ENCODE results near the gene IL1RAP. TPM values are rescaled to one million over a fixed set of nuclear protein-coding genes. Genes with fewer than 3 reads are reported as not detected.
"Not testable (repeated sequence)": the region's sequence is repeated elsewhere in the genome, so short reads cannot be mapped to it uniquely, and the experiment has no call there.

The IL1RAP gene
- total RNA-seq: 10 to 100 TPM; 22.6 to 47.4 (median 28.1) TPM
- 1 to 10 TPM; 1.1 to 1.6 (median 1.5) TPM for polyA plus RNA-seq
- long read RNA-seq, donor 1, full-length matches to known transcripts: 1 of 1 reads
- long read RNA-seq, donor 1, partial matches to known transcripts: 0 of 1 reads
- long read RNA-seq, donor 1, other reads (novel, unspliced or antisense): 0 of 1 reads
- long read RNA-seq, donor 2, full-length matches to known transcripts: 1 of 1 reads
- long read RNA-seq, donor 2, partial matches to known transcripts: 0 of 1 reads
- long read RNA-seq, donor 2, other reads (novel, unspliced or antisense): 0 of 1 reads

GRCh38 chr3:190513409-190514370, at the start of gene IL1RAP:
Gene IL1RAP (plus strand): TSS chr3:190514085. CDS start chr3:190564290, 50,205 bp downstream.
- H3K36me3 ChIP-seq: peaks cover 0 to 4% (median 0%) of the 10 kb centered on the region in 6 donors
- DNase-seq: peak; percentile 99
- peaks cover 0 to 50% (median 26%) of the 10 kb centered on the region in 6 donors for H3K4me1 ChIP-seq
- peaks cover 0 to 1% (median 0%) of the 10 kb centered on the region in 7 donors for H3K27me3 ChIP-seq (replicated peaks in 1 of 7)
- WGBS, 5 donors: 0 to 1% (median 0%) methylated on average over 51 to 76 of the region's 76 CpGs
- peak in 10 of 11 experiments; percentile 20 to 95 (median 92) for TF ChIP-seq CTCF (IDR thresholded peaks at IDR 0.05 in 8 of 11, conservative IDR thresholded peaks at IDR 0.05 in 3 of 11)
- peak; percentile 90 to 95 (median 93) for TF ChIP-seq POLR2AphosphoS5 (IDR thresholded peaks at IDR 0.05)
- peak in 2 of 3 donors; percentile 18 to 66 for TF ChIP-seq POLR2A (IDR thresholded peaks at IDR 0.05)
- H3K27ac ChIP-seq: peak within 1 kb of the TSS; percentile 59 to 94 (median 90)
- intact Hi-C loops (cut with DNase I; ENCODE audit: low total_unique reads): no loop called here
- H3K4me3 ChIP-seq: peak within 1 kb of the TSS; percentile 71 to 95 (median 82)
- no peaks in the 10 kb centered on the region for H3K9me3 ChIP-seq

DNA sequence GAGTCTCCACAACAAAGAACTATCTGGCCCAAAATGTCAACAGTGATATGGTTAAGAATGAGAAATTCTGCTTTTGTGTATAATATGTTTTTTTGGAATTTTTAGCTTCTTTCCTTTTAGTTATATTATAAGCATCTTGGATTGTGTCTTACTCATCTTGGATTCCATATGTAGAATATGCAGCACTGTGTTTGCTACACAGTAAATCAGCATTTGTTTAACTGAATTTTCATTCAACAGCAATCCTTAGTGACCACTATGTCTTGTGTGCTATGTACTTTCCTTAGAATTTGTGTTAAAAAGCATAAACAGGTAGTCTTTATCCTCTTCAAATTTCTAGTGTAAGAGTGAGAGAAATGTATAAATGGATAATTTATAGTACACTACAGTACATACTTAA, 46.0 kb upstream of the IL1RAP start:
- H3K4me1 ChIP-seq: no peaks in the 10 kb centered on the region
- H3K4me3 ChIP-seq: no peak overlapping the region
- H3K27me3 ChIP-seq (replicated peaks in 1 of 7): peaks cover 0 to 7% (median 0%) of the 10 kb centered on the region in 7 donors
- no peak for DNase-seq
- TF ChIP-seq POLR2AphosphoS5 (IDR thresholded peaks at IDR 0.05) (no peak), CTCF (IDR thresholded peaks at IDR 0.05 in 8 of 11, conservative IDR thresholded peaks at IDR 0.05 in 3 of 11) (no peak), POLR2A (IDR thresholded peaks at IDR 0.05) (no peak)
- no peaks in the 10 kb centered on the region for H3K36me3 ChIP-seq
- intact Hi-C loops (cut with DNase I; ENCODE audit: low total_unique reads): no loop called here
- no peak overlapping the region for H3K27ac ChIP-seq
- H3K9me3 ChIP-seq: peaks cover 0 to 25% (median 19%) of the 10 kb centered on the region in 8 donors

DNA sequence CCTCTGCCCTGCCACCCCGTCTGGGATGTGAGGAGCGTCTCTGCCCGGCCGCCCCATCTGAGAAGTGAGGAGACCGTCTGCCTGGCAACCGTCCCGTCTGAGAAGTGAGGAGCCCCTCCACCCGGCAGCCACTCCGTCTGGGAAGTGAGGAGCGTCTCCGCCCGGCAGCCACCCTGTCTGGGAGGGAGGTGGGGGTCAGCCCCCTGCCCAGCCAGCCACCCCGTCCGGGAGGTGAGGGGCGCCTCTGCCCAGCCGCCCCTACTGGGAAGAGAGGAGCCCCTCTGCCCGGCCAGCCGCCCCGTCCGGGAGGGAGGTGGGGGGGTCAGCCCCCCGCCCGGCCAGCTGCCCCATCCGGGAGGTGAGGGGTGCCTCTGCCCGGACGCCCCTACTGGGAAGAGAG, 40.6 kb upstream of the IL1RAP start:
- peaks cover 0 to 32% (median 19%) of the 10 kb centered on the region in 8 donors for H3K9me3 ChIP-seq
- H3K27me3 ChIP-seq (replicated peaks in 1 of 7); H3K36me3 ChIP-seq; H3K4me3 ChIP-seq; H3K27ac ChIP-seq; H3K4me1 ChIP-seq; DNase-seq; intact Hi-C loops (cut with DNase I; ENCODE audit: low total_unique reads): not testable (repeated sequence)
- WGBS, 5 donors: 87 to 98% (median 96%) methylated on average over 12 to 25 of the region's 25 CpGs

GRCh38 chr3:190481779-190482178, 32.1 kb upstream of the IL1RAP start:
- intact Hi-C loops (cut with DNase I; ENCODE audit: low total_unique reads): no loop called here
- TF ChIP-seq POLR2AphosphoS5 (IDR thresholded peaks at IDR 0.05) (no peak), CTCF (IDR thresholded peaks at IDR 0.05 in 8 of 11, conservative IDR thresholded peaks at IDR 0.05 in 3 of 11) (no peak), POLR2A (IDR thresholded peaks at IDR 0.05) (no peak)

More at GRCh38 chr3:190481779-190482178, 32.1 kb upstream of the IL1RAP start:
- no peaks in the 10 kb centered on the region for H3K4me1 ChIP-seq
- 70 to 88% (median 79%) methylated on average over 2 of the region's 2 CpGs for WGBS, 5 donors
- H3K27ac ChIP-seq: no peak overlapping the region
- H3K36me3 ChIP-seq: no peaks in the 10 kb centered on the region
- no peaks in the 10 kb centered on the region for H3K9me3 ChIP-seq
- no peak overlapping the region for H3K4me3 ChIP-seq
- DNase-seq: no peak
- no peaks in the 10 kb centered on the region for H3K27me3 ChIP-seq (replicated peaks in 1 of 7)

All from spleen (tissue), 13 donors.